HG03469 (cell line): Measurements from ENCODE around the gene NMBR.
"Not testable (repeated sequence)": the region's sequence is repeated elsewhere in the genome, so short reads cannot be mapped to it uniquely, and the experiment has no call there.

Experiments
- ATAC-seq: cut with Tn5 transposase; IDR thresholded peaks from one replicate; pipeline ENCODE4 v1.9.1; 2021; ENCODE audit warnings: mild to moderate bottlenecking, moderate library complexity, moderate number of reproducible peaks; ENCODE audit not compliant: unreplicated experiment

NMBR gene

GRCh38 chr6:142155091-142155490 lies 8.2 kb upstream of the NMBR start:
- ATAC-seq: no peak

DNA sequence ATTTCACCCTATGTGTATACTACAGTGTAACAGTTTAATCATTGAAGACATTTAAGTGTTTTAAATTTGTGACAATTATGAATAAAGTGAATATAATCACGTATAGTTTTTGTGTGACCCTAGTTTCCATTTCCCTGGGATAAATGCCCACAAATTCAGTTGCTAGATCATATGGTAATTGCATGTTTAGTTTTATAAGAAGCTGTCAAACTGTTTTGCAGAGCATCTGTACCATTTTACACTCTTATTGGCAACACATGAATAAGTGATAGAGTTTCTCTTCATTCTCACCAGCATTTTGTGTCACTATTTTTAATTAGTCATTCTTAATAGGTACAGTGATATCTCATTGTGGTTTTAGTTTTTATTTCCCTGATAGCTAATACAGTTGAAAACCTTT lies 7.4 kb upstream of the NMBR start:
- ATAC-seq: no peak

DNA sequence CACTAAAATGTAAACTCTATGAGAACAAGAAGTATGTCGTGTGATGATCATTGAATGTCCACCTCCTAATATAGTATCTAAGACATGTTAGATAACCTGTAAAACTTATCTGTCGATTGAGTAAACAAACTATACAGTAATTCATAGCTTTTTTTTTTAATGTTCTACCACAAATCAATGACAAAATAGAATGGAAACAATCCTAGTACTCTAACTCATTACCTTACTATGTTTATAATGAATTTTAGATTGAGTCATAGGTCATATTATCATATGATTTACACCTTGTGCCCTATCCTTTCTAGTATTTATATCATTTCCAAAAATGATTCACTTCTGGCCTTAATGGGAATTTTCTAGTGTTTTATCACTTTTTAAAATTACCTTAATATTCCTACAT lies 6.3 kb upstream of the NMBR start:
- no peak for ATAC-seq

DNA sequence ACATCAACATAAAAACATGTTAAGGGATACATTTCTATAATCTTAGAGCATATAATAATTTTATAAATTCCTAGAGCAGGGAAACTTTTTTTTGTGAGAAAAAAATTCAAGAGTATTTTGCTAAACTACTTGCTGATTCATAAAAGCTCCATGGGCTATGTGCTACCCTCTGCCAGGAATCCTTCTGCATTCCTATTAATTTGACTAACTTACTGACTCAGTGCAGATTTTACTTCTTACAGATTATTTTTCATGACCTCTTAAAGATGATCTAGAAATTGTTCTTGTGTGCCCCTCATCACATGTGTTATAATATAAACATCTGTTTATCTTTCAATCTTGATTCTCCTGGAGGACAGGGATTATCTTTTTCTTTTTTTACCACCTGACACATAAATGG lies 5.8 kb upstream of the NMBR start:
- no peak for ATAC-seq

DNA sequence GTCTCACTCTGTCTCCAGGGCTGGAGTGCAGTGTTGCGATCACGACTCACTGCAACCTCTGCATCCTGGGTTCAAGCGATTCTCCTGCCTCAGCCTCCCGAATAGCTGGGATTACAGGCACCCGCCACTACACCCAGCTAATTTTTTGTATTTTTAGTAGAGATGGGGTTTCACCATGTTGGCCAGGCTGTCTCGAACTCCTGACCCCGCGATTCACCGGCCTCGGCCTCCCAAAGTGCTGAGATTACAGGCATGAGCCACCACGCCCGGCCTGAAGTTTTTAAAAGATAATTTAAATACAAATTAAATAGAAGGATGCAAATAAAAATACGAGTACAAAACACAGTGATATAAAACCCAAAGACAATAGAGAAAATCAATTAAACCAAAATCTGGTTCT lies 5.4 kb downstream of the NMBR start:
- ATAC-seq: not testable (repeated sequence)

GRCh38 chr6:142138876-142139275 lies 8.0 kb downstream of the NMBR start:
- no peak for ATAC-seq

DNA sequence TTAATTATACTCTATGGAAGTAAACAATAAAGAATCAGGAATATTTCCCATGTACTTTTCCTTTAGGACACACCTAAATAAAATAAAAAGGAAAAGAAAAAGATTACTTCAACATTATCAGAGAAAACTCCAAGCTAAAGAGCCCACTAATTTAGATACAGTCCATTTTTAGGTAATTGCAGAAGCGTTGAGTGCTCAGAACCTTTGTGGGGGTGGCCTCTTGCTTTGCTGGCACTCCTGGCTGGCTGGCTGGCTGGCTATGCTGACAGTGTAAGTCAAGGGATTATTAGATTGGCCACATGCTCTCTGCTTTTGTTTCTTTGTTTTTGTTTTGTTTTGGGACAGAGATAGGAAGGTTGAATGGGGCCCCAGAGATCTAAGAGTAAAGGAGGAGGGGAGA lies 14.3 kb downstream of the NMBR start, which contains the start of gene GJE1:
Gene GJE1, plus strand, starts transcription at position 301 of the 400 bp plus-strand sequence. CDS start 234 bp downstream, outside the sequence.
- ATAC-seq: no peak

DNA sequence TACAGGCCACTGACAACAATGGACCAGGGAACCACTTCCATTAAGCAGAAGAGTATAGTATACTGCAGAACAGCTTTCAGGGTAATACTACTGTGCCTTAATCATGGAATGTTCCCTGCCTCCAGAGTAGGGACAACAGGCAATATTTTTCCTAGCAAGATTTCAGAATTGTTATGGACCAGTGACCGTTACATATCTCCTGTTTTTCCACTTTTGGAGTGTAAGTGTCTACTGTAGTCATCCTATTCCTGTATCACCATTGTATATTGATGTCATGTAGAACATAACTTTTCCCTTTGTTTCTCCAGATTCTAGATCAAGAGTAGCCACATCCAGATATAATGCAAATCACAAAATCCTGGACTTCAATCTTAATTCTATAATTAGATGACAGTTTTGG lies 16.1 kb downstream of the NMBR start:
- ATAC-seq: no peak

DNA sequence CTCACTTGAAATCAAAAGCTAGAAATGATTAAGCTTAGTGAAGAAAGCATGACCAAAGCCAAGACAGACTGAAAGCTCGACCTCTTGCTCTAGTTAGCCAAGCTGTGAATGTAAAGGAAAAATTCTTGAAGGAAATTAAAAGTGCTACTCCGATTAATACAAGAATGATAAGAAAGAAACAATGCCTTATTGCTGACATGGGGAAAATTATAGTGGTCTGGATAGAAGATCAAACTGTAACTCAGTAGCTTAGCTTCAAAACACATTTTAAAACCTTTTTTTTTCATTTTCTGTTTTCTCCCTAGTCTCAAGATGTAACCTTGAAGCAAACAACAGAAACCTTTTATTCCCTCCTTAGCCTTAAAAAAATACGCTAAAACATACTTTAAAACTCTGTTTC lies 25.6 kb downstream of the NMBR start:
- no peak for ATAC-seq

DNA sequence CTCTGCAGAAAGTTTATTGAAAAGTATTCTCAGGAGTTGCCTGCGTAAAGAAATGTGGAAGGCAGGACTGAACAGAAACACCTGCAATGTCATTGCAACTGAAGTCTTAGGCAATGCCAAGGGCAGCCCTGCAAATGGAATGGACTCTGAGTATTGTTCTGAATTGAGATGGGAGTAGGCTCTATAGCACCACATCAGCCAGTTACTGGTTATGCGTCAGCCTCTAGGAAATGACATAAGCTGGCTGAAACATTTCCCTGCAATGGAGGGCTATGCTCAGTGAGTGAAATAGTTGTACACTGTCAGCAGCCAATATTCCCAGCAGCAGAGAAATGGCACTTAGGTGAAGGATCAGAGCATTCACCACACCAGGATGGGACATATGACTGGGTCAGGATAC lies 28.0 kb downstream of the NMBR start:
- ATAC-seq: no peak

GRCh38 chr6:142118328-142118727 lies 28.6 kb downstream of the NMBR start:
- no peak for ATAC-seq

GRCh38 chr6:142117366-142117765 lies 29.6 kb downstream of the NMBR start:
- no peak for ATAC-seq

DNA sequence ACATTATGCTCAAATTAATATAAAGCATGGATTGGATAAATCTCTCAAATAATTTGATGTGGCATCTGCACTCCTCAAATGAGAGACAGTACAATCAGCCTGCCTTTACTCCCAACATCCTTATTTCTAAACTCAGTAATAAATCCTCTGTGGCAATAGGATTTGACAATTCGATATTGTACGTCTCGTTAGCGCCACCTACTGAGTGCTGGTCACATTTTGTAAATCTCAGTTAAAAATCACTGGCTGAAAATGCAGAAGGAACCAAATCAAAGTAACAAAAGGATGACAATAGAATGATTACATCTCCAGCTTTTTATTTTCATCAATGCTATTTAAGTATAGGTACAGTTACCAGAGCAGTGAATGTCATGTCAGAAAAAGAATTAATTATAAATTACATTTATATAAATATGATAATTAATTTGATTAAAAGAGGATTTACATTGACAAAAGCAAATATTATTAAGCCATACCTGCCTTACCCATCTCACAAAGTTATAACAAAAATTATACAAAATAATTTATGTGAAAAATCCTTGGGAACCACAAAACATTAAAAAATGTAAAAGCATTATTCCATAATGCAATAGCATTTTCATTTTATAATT lies 34.4 kb downstream of the NMBR start:
- ATAC-seq: peak; percentile 54

GRCh38 chr6:142110820-142111219 lies 36.1 kb downstream of the NMBR start:
- ATAC-seq: not testable (repeated sequence)

DNA sequence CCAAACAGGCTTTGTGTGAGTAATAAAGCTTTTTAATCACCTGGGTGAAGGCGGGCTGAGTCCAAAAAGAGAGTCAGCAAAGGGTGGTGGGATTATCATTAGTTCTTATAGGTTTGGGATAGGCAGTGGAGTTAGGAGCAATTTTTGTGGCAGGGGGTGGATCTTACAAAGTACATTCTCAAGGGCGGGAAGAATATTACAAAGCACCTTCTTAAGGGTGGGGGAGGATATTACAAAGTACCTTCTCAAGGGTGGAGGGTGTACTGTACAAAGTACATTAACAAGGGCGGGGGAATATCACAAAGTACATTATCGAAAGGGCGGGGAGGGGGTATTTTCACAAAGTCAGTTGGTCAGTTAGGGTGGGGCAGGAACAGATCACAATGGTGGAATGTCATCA lies 42.1 kb downstream of the NMBR start:
- ATAC-seq: not testable (repeated sequence)

- no peak for ATAC-seq
Measured at GRCh38 chr6:142088858-142089216, 58.1 kb downstream of the NMBR start.

GRCh38 chr6:142087950-142088857 lies 58.7 kb downstream of the NMBR start:
- no peak for ATAC-seq

- ATAC-seq: no peak
Measured at GRCh38 chr6:142079130-142079529, 67.8 kb downstream of the NMBR start.

DNA sequence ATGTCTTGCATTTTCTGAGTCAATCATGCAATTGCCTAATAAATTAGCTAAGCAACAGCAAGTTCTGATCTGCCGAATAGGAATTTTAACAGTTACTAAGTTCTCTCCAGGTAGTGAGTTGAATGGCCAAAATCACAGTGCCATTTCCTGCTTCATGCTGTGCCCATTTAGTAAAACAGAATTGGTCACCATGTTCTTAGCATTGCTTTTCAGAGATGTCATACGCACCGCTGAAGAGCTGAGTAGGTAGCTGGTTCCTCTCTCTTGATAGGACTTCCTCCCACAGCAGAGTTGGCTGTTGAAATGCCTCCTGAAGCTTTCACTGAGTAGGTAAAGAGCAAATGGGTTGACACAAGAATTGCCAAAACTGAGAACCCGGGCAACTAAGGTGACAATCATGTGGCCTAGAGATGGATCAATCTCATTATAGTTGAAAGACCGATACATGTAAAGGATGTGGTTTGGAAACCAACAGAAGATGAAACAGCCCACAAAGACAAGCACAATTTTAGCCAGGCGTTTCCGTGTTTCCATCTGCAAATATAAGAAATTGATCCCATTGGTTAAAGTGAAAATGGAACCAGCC lies 71.3 kb downstream of the NMBR start:
- no peak for ATAC-seq

DNA sequence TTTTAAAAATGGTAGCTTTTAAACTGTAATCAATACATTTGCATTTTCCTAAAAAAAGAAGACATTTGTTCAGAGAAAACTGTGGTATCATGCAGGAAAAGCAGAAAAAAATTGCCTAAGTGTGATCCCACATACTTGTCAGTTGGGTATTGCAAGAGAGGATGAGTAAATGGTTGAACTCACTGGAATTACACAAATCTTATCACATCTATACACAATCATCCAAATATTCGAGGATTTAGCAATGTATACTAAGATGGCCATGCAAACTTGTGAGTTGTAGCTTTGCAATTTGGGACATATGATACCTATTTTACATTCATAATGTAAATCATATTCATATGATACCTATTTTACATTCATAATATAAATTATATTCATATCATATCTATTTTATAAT lies 72.4 kb downstream of the NMBR start:
- no peak for ATAC-seq

GRCh38 chr6:142071981-142072380 lies 74.9 kb downstream of the NMBR start:
- ATAC-seq: no peak

DNA sequence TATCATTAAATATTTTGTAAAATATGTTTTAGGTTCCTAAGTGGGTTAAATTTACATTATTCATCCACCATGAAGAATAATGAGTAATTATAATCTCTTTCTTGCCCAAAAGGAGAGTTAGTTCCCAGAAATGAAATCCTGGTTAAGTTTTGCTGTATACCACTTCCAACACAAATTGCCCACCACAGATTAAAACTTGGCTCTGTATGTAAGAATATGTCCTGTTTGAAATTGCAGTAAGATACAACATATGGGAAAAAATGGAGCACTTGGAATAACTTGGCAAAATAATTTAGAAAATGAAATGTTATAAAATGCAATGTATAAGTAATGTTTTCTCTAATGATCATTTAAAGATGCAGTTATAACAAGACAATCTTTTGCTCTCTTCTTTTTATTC lies 78.5 kb downstream of the NMBR start:
- no peak for ATAC-seq
